RWPE2 (cell line): ENCODE results near the gene CYFIP1.

Source experiments
- ATAC-seq: fragments of 200-7000 bp; cut with Tn5 transposase; 3 replicates; pipeline ENCODE4 v1.9.1; 2021; ENCODE audit warnings: low read depth
- DNase-seq: peaks from one replicate; pipeline ENCODE4 v3.0.0-alpha.2; 2020; ENCODE audit warnings: low spot score
- H3K27ac ChIP-seq: fragments of 450-650 bp; 2 replicates; pipeline ENCODE4 v1.5.1; 2017; ENCODE audit warnings: mild to moderate bottlenecking; ENCODE audit not compliant: poor library complexity, severe bottlenecking
- H3K27me3 ChIP-seq: fragments of 250-450 bp; sonication (Bioruptor Pico); 2 replicates; pipeline ENCODE4 v1.5.1; 2021; ENCODE audit warnings: mild to moderate bottlenecking, moderate library complexity; ENCODE audit not compliant: insufficient read depth, poor library complexity, severe bottlenecking
- H3K36me3 ChIP-seq: fragments of 250-450 bp; sonication (Bioruptor Pico); 2 replicates; pipeline ENCODE4 v1.5.1; 2020; ENCODE audit warnings: low read depth, mild to moderate bottlenecking, moderate library complexity
- H3K4me1 ChIP-seq: fragments of 250-450 bp; sonication (Bioruptor Pico); 2 replicates; pipeline ENCODE4 v1.5.1; 2021; ENCODE audit warnings: mild to moderate bottlenecking, moderate library complexity; ENCODE audit not compliant: insufficient read depth, poor library complexity, severe bottlenecking
- H3K4me3 ChIP-seq: fragments of 250-450 bp; sonication (Bioruptor Pico); 2 replicates; pipeline ENCODE4 v1.5.1; 2021; ENCODE audit warnings: mild to moderate bottlenecking, moderate library complexity; ENCODE audit not compliant: severe bottlenecking
- H3K9me3 ChIP-seq: fragments of 250-450 bp; sonication (Bioruptor Pico); 2 replicates; pipeline ENCODE4 v1.5.1; 2021; ENCODE audit warnings: mild to moderate bottlenecking, moderate library complexity; ENCODE audit not compliant: severe bottlenecking
- CTCF ChIP-seq: fragments of 450-650 bp; IDR thresholded peaks from one replicate; pipeline ENCODE4 v1.5.1; 2017; ENCODE audit warnings: mild to moderate bottlenecking, moderate library complexity; ENCODE audit not compliant: poor library complexity, severe bottlenecking

Gene CYFIP1

GRCh38 chr15:22973286-22973685 is 6.9 kb downstream of the CYFIP1 start:
- H3K4me3 ChIP-seq: no peak overlapping the region
- H3K4me1 ChIP-seq: peaks cover 6% of the 10 kb centered on the region
- ATAC-seq (no peak), DNase-seq (no peak)
- H3K36me3 ChIP-seq: peaks cover 22% of the 10 kb centered on the region
- no peak overlapping the region for H3K27ac ChIP-seq
- no peak for TF ChIP-seq CTCF
- H3K9me3 ChIP-seq: peaks cover 14% of the 10 kb centered on the region
- H3K27me3 ChIP-seq: no peaks in the 10 kb centered on the region

GRCh38 chr15:22969489-22969888 is 10.7 kb downstream of the CYFIP1 start:
- no peak for DNase-seq
- Histone ChIP-seq H3K36me3 (peaks cover 22% of the 10 kb centered on the region), H3K4me1 (peaks cover 16% of the 10 kb centered on the region), H3K27me3 (no peaks in the 10 kb centered on the region), H3K4me3 (no peak overlapping the region), H3K27ac (no peak overlapping the region), H3K9me3 (peaks cover 14% of the 10 kb centered on the region)
- no peak for TF ChIP-seq CTCF
- ATAC-seq: no peak

- H3K36me3 ChIP-seq: peaks cover 22% of the 10 kb centered on the region
- no peak for TF ChIP-seq CTCF
- H3K27ac ChIP-seq: peak overlapping the region; percentile 31
- no peaks in the 10 kb centered on the region for H3K27me3 ChIP-seq
- DNase-seq (no peak), ATAC-seq (peak; percentile 92)
- peaks cover 27% of the 10 kb centered on the region for H3K4me1 ChIP-seq
- no peak overlapping the region for H3K4me3 ChIP-seq
- peaks cover 14% of the 10 kb centered on the region for H3K9me3 ChIP-seq
Observed at GRCh38 chr15:22968366-22968765, 11.8 kb downstream of the CYFIP1 start.

GRCh38 chr15:22967084-22967770 is 12.9 kb downstream of the CYFIP1 start:
- Histone ChIP-seq H3K27me3 (no peaks in the 10 kb centered on the region), H3K36me3 (peaks cover 28% of the 10 kb centered on the region), H3K27ac (peak overlapping the region; percentile 31), H3K9me3 (peaks cover 14% of the 10 kb centered on the region), H3K4me3 (no peak overlapping the region), H3K4me1 (peaks cover 33% of the 10 kb centered on the region)
- ATAC-seq (no peak), DNase-seq (peak; percentile 71)
- no peak for TF ChIP-seq CTCF
